Stimulated activated CD8-positive, alpha-beta memory T cell treated with anti-CD3 and anti-CD28 coated beads, Interleukin-15, amount 100 ng/mL, for 24 hours (primary cell): ENCODE measurements around the gene FAM90A26.
"Not testable (repeated sequence)": the region's sequence is repeated elsewhere in the genome, so short reads cannot be mapped to it uniquely, and the experiment has no call there.

Experiments
- DNase-seq: peaks from one replicate; pipeline ENCODE4 v3.0.0-alpha.2; 2020; ENCODE audit warnings: low read depth

Gene FAM90A26

GRCh38 chr4:9160046-9160445, 10.2 kb upstream of the FAM90A26 start:
- not testable (repeated sequence) for DNase-seq

- not testable (repeated sequence) for DNase-seq
These were observed 4.2 kb upstream of the FAM90A26 start for GRCh38 chr4:9165990-9166389.

GRCh38 chr4:9210357-9210756, 40.1 kb downstream of the FAM90A26 start, which contains the start of gene USP17L10:
Gene USP17L10, plus strand, starts transcription at chr4:9210657. Its CDS starts 0 bp downstream, at chr4:9210657.
- not testable (repeated sequence) for DNase-seq

GRCh38 chr4:9214701-9215100, 44.5 kb downstream of the FAM90A26 start:
- not testable (repeated sequence) for DNase-seq

- not testable (repeated sequence) for DNase-seq
These were observed 44.9 kb downstream of the FAM90A26 start, which contains the start of gene USP17L11 for GRCh38 chr4:9215105-9215504. Gene USP17L11, plus strand, starts transcription at chr4:9215405. Its CDS starts 0 bp downstream, at chr4:9215405.

GRCh38 chr4:9219852-9220251, 49.6 kb downstream of the FAM90A26 start, which contains the start of gene USP17L12:
Gene USP17L12, plus strand, starts transcription at chr4:9220152. Its CDS starts 0 bp downstream, at chr4:9220152.
- DNase-seq, result not testable (repeated sequence)

GRCh38 chr4:9224596-9224995, 54.4 kb downstream of the FAM90A26 start, which contains the start of gene USP17L13:
Gene USP17L13, plus strand, starts transcription at chr4:9224896. Its CDS starts 0 bp downstream, at chr4:9224896.
- not testable (repeated sequence) for DNase-seq
